Measurements from ENCODE around the gene KLHL2.
"Not testable (repeated sequence)": the region's sequence is repeated elsewhere in the genome, so short reads cannot be mapped to it uniquely, and the experiment has no call there.

The KLHL2 gene

DNA sequence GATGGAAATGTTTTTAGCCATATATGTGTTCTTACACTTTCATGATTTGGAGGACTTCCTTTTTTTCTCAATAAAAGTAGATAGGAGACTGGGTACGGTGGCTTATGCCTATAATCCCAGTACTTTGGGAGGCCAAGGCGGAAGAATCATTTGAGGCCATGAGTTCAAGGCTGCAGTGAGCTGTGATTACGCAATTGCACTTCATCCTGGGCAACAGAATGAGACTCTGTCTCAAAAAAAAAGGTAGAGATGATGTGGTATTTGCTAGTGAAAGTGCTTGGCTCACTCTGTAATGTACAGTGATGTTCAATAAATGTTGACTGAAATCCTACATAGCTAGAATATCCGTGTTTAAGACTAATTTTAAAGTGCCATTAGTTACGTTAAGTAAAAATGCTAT is 27.4 kb downstream of the KLHL2 start:
- no peak for FAIRE-seq

DNA sequence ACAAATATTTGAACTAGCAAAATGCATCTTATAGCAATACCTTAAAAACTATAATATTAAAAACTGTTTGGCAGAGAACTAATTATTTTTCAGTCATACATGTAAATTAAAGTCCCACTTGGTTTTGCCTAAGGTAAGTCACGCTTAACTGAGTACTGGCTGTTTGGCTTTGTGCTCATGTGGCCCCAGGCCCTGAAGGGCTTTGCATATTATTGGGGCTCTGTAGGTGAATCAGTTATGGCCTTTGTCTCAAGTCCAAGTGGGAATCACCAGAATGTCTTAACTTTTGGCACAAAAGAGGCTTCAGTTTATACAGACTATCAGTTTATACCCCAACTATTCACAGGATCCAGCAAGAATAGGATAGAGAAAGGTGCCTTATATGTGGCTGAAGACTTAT is 29.5 kb downstream of the KLHL2 start:
- not testable (repeated sequence) for FAIRE-seq

DNA sequence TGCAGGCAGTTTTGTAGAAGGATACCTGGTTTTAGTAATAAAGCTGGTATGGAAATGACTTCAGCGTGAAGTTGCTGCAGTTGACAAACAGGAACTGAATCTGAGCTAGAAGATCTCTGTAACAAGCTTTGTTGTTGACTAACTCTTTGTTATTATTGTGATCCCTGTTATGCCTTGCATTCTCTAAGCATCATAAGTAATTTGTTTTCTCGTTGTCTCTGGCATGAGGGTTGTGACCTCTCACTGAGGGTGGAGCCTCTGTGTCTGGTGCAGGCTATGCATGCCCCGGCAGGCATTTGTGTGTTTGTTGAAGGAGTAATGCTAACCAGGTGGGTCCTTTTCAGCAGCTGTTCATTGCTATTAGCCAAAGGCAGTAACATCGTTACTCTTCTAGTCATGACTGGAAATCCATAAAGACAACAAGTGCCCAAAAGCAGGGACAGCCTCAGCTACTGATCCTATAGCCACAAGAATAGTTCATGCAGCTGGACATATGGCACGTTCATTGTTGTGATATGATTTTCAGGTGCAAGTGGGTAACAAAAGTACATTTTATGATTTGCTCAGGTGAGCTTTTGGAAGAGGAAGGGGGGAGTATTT is 30.8 kb downstream of the KLHL2 start:
- FAIRE-seq, result not testable (repeated sequence)

DNA sequence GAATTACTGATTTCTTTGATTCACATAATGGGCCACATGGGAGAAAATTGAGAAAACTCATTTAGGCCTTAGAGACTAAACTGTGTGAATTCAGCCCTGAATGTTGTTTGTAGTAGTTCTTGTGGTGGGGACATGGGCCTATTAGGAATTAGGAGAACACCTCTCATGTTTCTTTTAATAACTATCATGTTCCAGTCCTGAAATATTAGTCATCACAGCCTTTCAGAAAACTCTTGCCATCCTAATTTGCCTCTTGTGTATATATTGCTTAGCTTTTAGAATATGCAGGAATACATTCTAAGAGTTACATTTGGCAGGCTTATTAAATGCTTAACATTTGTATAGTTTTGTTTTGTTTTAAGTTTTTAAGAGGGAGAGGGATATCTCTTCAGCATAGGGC is 33.4 kb downstream of the KLHL2 start:
- FAIRE-seq, result not testable (repeated sequence)

DNA sequence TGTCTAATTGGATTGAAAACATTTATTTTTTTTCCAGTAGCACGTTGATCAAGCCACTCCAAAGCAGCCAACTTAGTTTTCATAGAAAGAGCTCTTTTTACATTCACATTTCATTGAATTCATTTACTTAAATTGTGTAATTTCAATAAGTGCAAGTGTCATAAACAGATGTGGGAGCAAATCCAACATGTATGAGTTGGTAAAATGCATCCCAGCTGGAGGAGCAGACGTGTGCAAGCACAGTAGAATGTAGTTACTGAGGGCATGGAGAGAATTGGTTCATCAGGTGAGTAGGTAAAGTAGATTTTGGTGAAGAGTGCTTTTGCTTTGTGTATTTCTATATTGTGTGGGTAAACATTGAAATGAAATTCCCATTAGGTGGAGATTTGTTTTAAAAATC is 36.8 kb downstream of the KLHL2 start:
- not testable (repeated sequence) for FAIRE-seq

DNA sequence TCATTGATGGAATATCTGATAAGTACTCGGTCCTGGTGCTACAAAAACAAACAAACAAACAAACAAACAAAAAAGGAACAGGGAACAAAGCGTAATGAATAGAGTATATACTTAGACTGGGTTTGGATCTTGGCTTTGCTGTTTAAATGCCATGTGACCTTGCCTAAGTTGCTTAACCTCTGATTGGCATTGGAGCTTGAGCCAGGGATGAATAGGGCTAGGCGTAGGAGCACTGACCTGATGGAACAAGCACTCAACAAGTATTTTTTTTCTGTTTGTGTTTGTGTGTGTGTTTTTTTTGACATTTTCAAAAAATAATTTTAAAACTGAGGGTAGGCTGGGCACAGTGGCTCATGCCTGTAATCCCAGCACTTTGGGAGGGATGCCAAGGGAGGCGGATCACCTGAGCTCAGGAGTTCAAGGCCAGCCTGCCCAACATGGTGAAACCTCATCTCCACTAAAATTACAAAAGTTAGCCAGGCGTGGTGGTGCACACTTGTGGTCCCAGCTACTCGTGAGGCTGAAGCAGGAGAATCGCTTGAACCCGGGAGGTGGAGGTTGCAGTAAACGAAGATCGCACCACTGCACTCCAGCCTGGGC is 37.3 kb downstream of the KLHL2 start:
- FAIRE-seq, result not testable (repeated sequence)

DNA sequence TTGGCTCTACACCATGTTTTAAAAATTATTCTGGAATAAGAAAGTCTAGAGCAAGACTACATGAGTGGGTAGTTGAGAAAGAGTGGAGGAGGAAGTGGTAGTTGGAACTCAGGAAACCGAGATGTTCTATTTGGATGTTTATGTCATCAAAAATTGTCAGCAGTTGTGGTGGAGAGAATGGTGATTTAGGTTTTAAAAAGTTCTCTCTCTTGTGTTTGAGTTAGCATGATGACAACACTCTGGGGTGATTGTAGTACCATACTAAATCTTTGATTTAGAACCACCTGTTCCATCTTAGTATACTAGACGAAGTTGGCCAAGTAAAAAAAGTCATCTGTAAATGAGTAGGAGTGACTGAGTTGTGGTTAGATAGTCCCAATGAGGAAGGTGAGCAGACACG is 40.7 kb downstream of the KLHL2 start:
- no peak for FAIRE-seq

DNA sequence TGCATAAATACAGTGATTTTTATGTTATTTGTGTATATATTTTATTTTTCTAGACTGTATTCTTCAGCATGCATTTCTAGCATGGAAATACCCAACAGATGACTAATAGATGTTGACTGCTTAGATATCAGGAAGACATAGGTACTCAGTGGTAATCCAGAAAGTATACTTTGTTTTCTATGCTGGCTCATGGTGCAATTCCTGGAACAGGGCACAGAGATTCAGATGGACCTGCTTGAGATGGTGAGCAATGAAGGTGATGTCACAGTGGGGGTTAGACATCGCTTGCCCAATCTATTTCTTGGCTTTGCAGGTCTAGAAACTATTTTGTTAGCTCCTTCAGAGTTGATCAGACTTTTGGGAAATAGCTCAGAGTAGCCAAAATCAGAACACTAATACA is 41.5 kb downstream of the KLHL2 start:
- FAIRE-seq, result not testable (repeated sequence)

DNA sequence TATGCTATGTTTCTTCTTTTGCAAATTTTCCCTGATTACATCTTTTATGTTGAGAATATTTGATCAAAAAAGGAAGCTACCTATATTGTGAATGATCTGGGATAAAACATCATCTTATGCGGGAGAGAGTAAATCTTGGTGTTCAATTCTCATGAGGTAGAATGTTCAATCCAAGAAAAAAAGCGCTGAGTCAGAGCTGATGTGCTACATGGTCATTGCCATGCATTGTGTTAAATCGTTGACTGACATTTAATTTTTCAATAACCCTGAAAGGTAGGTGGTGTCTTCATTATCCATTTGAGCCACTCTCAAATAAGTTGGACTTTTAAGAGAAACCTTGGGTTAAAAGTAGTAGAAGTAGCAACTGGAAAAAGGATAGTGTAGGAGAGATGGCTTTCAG is 47.4 kb downstream of the KLHL2 start:
- FAIRE-seq, result not testable (repeated sequence)

DNA sequence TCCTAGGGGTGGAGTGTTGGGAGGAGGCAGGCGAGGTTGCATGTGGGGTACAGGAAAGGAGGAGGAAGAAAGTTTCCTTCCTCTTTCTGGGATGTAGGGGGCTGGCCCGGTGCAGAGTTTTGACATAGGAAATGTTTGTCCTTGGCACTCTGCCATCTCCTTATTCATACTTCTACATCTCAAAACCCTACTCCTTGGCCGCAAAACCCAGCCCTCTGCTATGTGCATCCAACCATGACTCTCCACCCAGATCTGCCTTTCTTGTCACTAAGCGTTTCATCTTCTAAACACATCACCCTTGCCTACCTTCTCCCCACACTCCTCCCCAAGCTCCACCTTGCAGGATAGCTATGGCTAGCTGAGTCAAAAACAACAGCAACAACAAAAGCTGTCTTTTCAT is 48.1 kb downstream of the KLHL2 start:
- not testable (repeated sequence) for FAIRE-seq

DNA sequence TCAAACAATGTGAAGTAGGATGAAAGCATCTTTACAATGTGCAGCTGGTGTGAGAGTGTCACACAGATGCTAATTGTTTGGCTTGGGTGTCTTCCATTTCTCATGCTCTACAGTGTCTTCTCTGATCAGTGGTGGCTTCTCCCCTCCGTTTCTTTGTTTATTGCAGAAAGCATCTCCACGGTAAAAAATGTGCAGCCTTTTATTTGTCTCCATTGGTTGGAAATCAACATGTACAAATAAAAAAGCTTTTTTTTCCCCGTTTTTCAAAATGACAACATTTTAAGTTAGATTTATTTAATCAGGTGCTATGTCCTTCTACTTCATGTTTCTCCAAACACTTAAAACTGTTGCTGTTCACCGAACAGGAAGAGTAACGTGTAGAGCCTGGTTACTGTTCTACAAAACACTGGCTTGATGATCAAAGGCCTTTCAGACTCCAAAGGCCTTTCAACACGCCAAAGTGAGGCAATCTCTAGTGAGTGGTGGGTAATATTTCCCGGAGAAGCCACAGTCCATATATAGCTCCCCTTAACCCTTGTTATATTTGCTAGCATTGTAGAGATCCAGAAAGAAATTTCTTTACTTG is 48.8 kb downstream of the KLHL2 start:
- FAIRE-seq, result not testable (repeated sequence)

DNA sequence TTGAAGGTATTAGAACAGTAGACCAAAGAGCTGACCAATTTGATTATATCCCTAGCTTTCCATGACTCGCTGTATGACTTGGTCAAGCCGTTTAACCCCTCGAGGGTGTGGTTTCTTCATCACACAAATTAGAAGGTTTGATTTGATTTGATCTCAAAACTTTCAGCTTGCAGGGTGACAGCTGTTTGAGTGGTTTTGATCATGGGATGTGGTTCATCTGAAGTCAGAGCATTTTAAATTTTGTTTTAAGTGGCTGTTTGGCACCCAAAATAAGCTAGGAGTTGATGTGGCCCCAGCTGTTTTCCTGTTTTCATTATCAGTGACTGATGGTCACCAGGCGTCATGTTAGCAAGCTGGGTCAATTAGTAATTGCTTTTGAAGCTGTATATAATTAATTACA is 52.4 kb downstream of the KLHL2 start:
- not testable (repeated sequence) for FAIRE-seq

DNA sequence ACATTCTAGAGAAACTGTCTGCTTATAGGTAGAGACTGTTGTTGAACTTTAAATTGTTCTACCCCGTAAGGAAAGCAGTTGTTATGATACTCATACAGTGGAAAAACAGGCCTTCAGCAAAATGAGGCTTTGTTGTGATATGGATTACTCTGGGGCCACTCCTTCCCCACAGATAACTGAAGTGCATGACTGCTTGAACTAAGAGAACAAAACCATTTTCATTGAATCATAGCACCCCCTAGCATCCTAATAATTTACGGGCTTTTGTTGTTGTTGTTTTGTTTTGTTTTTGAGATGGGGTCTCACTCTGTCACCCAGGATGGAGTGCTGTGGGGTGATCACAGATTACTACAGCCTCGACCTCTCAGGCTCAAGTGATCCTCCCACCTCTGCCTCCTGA is 54.9 kb downstream of the KLHL2 start:
- not testable (repeated sequence) for FAIRE-seq

DNA sequence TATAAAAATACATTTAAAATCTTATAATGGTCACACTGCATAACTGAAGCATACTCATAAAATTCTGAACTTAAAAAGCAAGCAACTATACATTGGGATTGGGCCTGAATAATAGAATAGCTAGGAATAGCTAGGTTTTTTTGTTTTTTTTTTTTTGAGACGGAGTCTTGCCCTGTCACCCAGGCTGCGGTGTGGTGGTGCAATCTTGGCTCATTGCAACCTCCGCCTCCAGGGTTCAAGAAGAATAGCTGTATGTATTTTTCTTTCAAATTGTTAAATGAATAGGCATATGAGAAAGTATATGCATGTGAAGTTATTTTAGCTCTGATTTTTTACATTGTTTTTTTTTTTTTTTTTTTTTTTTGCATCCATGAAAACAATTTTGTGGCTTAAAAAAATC is 56.1 kb downstream of the KLHL2 start:
- not testable (repeated sequence) for FAIRE-seq

DNA sequence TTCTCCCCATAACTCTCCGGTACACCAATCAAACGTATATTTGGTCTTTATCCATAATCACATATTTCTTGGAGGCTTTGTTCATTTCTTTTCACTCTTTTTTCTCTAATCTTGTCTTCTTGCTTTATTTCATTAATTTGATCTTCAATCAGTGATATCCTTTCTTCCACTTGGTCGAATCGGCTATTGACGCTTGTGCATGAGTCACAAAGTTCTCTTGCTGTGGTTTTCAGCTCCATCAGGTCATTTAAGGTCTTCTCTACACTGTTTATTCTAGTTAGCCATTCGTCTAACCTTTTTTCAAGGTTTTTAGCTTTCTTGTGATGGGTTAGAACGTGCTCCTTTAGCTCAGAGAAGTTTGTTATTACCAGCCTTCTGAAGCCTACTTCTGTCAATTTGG is 62.6 kb downstream of the KLHL2 start:
- FAIRE-seq, result not testable (repeated sequence)

DNA sequence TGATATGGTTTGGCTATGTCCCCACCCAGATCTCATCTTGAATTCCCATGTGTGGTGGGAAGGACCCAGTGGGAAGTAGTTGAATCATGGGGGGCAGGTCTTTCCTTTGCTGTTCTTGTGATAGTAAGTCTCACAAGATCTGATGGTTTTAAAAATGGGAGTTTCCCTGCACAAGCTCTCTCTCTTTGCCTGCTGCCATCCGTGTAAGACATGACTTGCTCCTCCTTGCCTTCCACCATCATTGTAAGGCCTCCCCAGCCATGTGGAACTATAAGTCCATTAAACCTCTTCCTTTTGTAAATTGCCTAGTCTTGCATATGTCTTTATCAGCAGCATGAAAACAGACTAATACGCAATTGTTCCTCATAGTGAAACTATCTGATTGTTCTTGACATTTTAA is 66.1 kb downstream of the KLHL2 start:
- not testable (repeated sequence) for FAIRE-seq

DNA sequence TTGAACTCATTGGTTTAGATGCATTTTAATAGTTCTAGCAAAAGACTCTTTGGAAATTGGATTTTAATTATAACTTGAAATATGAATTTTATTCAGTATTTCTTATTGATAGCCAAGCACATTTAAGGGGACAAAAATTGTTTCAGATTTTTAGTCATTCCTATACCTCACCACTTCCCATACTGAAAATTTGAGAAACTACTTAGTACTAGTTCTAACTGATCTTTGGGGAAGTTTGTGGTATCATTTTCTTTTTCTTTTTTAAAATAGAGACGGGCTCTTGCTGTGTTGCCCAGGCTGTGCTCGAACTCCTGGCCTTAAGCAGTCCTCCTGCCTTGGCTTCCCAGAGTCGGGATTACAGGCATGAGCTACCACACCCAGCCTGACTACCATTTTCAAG is 68.0 kb downstream of the KLHL2 start:
- not testable (repeated sequence) for FAIRE-seq

DNA sequence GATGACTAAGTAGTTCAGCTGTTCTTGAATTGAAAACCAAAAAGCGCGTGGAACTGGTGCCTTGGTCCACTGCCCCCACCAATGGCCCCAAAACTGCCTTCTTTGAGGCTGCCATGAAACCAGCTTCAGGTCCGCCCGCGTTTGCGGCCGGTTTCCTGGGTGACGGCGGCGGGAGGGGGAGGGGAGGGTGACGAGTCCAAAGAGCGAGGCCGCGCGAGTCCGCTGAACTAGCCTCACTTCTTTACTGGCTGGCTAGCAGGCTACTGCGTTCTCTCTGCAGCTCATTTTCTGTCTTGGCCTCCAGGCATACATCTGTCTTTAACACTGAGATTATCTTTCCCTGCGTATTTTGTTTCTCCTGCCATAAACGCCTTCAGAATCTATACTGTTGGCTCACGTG is 72.2 kb downstream of the KLHL2 start:
- FAIRE-seq, result not testable (repeated sequence)

DNA sequence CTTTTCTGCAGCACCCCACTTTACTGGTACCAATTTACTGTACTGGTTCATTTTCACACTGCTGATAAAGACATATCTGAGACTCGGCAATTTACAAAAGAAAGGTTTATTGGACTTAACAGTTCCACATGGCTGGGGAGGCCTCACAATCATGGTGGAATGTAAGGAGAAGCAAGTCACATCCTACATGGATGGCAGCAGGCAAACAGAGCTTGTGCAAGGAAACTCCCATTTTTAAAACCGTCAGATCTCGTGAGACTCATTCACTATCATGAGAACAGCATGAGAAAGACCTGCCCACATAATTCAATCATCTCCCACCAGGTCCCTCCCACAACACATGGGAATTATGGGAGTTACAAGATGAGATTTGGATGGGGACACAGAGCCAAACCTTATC is 77.3 kb downstream of the KLHL2 start:
- not testable (repeated sequence) for FAIRE-seq

DNA sequence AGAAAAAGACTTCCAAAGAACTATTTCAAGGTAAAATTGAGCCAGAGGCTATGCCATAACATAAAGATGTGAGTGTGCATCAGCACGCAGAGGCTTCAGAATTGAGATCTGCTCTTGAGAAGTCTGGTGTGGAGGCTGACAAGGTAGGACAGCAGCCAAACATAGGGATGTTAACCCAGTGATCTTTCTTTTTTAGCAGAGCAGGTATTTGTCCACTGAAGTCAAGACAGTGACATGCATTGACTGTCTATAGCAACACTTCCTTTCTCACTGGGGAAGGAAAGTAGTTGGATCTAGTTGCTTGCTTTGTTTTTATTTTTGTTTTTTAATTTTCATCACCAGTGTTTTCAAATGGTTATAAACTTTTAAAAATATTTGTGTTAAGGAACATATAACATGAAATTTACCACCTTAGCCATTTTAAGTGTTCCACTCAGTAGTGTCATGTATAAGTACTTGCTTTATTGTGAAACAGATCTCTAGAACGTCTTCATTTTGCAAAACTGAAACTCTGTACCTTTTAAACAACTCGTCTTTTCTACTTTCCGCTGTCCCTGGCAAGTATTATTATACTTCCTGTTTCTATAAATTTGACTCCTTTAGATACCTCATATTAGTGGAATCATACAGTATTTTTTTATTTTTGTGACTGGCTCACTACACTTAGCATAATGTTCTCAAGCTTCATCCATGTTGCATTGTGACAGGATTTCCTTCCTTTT is 79.4 kb downstream of the KLHL2 start:
- FAIRE-seq, result not testable (repeated sequence)

DNA sequence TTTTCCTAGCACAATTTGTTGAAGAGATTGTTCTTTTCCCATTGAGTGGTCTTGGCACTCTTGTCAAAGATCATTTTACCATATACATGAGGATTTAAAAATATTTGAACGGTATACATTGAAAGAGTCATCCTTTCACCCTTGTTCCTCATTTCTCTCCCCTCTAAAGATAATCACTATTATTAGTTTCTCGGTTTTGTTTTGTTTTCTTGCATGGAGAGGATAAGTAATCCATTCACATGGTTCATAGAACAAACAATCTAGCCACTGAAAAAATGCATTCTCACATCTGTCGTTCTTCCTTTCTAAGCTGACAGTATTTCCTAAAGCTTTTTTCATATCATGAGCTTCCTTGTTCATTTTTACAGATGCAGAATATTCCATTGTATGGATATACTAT is 80.9 kb downstream of the KLHL2 start:
- FAIRE-seq, result no peak

DNA sequence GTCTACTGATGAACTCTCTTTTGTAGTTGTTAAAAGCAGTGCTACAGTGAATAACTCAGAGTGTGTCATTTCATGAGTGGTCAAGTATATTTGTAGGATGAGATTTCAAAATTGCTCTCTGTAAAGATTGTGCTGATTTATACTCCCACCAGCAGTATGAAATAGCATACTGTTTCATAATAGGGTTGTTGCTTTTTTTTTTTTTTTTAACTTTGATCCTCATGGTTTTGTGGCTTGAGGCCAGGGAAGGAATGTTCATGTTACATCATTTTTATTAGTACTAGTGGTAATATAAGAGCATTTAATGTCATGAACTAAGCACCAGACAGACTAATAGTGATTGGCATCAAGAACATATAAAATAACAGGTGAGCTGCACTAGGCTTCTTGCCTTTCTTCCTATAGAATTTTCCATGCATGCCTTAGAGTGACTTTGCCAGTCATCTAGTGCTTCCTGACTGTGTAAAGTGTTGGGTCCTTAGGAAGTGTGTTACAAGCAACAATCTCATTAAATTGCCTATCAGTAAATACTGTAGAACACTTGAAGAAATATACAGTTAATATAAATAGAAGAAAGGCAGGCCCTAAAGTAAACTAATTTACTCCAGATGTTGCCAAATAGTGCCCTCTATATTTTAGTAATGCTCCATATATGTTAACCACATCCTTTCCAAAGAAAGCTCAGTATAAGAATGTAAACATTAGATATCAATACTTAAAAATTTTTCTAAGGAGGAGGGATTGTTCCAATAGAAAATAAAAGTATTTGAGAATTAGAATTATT is 81.5 kb downstream of the KLHL2 start:
- peak; percentile 8 for FAIRE-seq

DNA sequence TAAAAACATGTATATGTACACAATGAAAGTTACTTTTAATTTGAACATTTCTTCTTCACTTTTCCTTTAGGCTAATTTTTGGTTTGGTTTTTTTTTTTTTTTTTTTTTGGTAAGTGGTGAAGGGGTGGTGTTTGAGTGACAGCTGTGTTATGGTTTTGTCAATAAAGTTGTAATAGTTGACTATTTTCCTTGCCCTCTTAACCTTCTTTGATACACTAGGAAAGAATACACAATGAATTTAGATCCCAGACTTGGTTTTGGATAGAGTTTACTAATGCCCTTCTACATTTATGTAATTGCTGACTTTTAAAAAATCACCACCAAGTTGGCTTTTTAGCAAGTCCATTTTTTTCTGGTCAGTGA is 82.0 kb downstream of the KLHL2 start:
- FAIRE-seq, result no peak

Measured in G401.6 (cell line).